Measurements from ENCODE around the gene ITGA11. TPM values are rescaled to one million over a fixed set of nuclear protein-coding genes. Genes with fewer than 3 reads are reported as not detected.

The ITGA11 gene
- total RNA-seq, 3 donors from 2014 or later (not counting 1 experiment from before 2014, with no cell fraction given) = not detected

- no peak for ATAC-seq
- WGBS (ENCODE audit: insufficient coverage) = 66% methylated on average over 8 of the region's 8 CpGs
- Mint-ChIP-seq H3K4me3 (no peak overlapping the region), H3K27ac (no peak overlapping the region), H3K36me3 (no peaks in the 10 kb centered on the region), H3K9me3 (no peaks in the 10 kb centered on the region), H3K27me3 (ENCODE audit: low read depth in 2 of 2) (peaks cover 0 to 3% of the 10 kb centered on the region in 2 donors), H3K4me1 (no peaks in the 10 kb centered on the region)
- Histone ChIP-seq H3K9me3 (ENCODE audit: control insufficient read depth, insufficient read depth, low read length) (no peaks in the 10 kb centered on the region), H3K27me3 (ENCODE audit: control insufficient read depth, insufficient read depth, low read length) (no peaks in the 10 kb centered on the region), H3K4me1 (ENCODE audit: control insufficient read depth, insufficient read depth, low read length) (no peaks in the 10 kb centered on the region), H3K36me3 (ENCODE audit: control insufficient read depth, insufficient read depth, low read length) (no peaks in the 10 kb centered on the region), H3K4me3 (ENCODE audit: low read length) (no peak overlapping the region), H3K27ac (ENCODE audit: low read length) (no peak overlapping the region)
- TF ChIP-seq CTCF (IDR thresholded peaks at IDR 0.05) = no peak
- intact Hi-C loops (cut with micrococcal nuclease) = no loop called here
- no peak for DNase-seq
Measured at GRCh38 chr15:68379058-68379758, 52.8 kb downstream of the ITGA11 start.

DNA sequence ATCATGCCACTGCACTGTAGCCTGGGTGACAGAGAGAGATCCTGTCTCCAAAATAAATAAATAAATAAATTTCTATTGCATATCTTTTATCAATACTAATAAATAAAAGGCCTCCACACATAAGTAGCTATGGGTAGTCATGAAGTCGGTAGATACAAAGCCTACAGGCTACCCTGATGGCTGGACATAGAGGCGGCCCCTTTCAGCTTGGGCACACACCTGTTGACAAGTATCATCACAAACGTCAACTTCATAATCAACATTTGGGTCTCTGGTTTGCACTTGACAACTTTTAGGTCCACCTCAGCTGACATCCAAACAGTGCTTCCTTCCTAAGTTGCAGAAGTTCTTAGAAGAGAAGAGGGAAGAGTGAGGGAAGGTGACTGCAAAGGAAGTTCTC is 53.4 kb downstream of the ITGA11 start:
- Histone ChIP-seq H3K36me3 (ENCODE audit: control insufficient read depth, insufficient read depth, low read length) (no peaks in the 10 kb centered on the region), H3K4me3 (ENCODE audit: low read length) (no peak overlapping the region), H3K4me1 (ENCODE audit: control insufficient read depth, insufficient read depth, low read length) (no peaks in the 10 kb centered on the region), H3K27me3 (ENCODE audit: control insufficient read depth, insufficient read depth, low read length) (no peaks in the 10 kb centered on the region), H3K9me3 (ENCODE audit: control insufficient read depth, insufficient read depth, low read length) (no peaks in the 10 kb centered on the region), H3K27ac (ENCODE audit: low read length) (no peak overlapping the region)
- no peak for DNase-seq
- H3K36me3 Mint-ChIP-seq = no peaks in the 10 kb centered on the region
- intact Hi-C loops (cut with micrococcal nuclease) = no loop called here
- TF ChIP-seq CTCF (IDR thresholded peaks at IDR 0.05) = no peak
- WGBS (ENCODE audit: insufficient coverage) = 77% methylated on average over 3 of the region's 3 CpGs
- no peaks in the 10 kb centered on the region for H3K9me3 Mint-ChIP-seq
- peaks cover 0 to 2% of the 10 kb centered on the region in 2 donors for H3K27me3 Mint-ChIP-seq (ENCODE audit: low read depth in 2 of 2)
- no peaks in the 10 kb centered on the region for H3K4me1 Mint-ChIP-seq
- H3K27ac Mint-ChIP-seq = no peak overlapping the region
- ATAC-seq = no peak
- H3K4me3 Mint-ChIP-seq = no peak overlapping the region

- 78% methylated on average over 3 of the region's 3 CpGs for WGBS (ENCODE audit: insufficient coverage)
- no peaks in the 10 kb centered on the region for H3K9me3 ChIP-seq (ENCODE audit: control insufficient read depth, insufficient read depth, low read length)
- ATAC-seq (no peak), DNase-seq (no peak)
- no peaks in the 10 kb centered on the region for H3K4me1 ChIP-seq (ENCODE audit: control insufficient read depth, insufficient read depth, low read length)
- no peak overlapping the region for H3K4me3 ChIP-seq (ENCODE audit: low read length)
- Mint-ChIP-seq H3K27me3 (ENCODE audit: low read depth in 2 of 2) (no peaks in the 10 kb centered on the region), H3K27ac (no peak overlapping the region), H3K9me3 (no peaks in the 10 kb centered on the region), H3K36me3 (no peaks in the 10 kb centered on the region), H3K4me1 (no peaks in the 10 kb centered on the region), H3K4me3 (no peak overlapping the region)
- H3K36me3 ChIP-seq (ENCODE audit: control insufficient read depth, insufficient read depth, low read length) = no peaks in the 10 kb centered on the region
- H3K27ac ChIP-seq (ENCODE audit: low read length) = no peak overlapping the region
- intact Hi-C loops (cut with micrococcal nuclease) = no loop called here
- no peak for TF ChIP-seq CTCF (IDR thresholded peaks at IDR 0.05)
- no peaks in the 10 kb centered on the region for H3K27me3 ChIP-seq (ENCODE audit: control insufficient read depth, insufficient read depth, low read length)
Measured at GRCh38 chr15:68377766-68378165, 54.2 kb downstream of the ITGA11 start.

GRCh38 chr15:68376447-68377060 is 55.4 kb downstream of the ITGA11 start:
- Mint-ChIP-seq H3K27me3 (ENCODE audit: low read depth in 2 of 2) (no peaks in the 10 kb centered on the region), H3K27ac (no peak overlapping the region), H3K4me3 (no peak overlapping the region), H3K9me3 (no peaks in the 10 kb centered on the region), H3K36me3 (no peaks in the 10 kb centered on the region), H3K4me1 (no peaks in the 10 kb centered on the region)
- H3K36me3 ChIP-seq (ENCODE audit: control insufficient read depth, insufficient read depth, low read length) = no peaks in the 10 kb centered on the region
- H3K4me3 ChIP-seq (ENCODE audit: low read length) = no peak overlapping the region
- ATAC-seq (no peak), DNase-seq (no peak)
- H3K9me3 ChIP-seq (ENCODE audit: control insufficient read depth, insufficient read depth, low read length) = no peaks in the 10 kb centered on the region
- no peak overlapping the region for H3K27ac ChIP-seq (ENCODE audit: low read length)
- intact Hi-C loops (cut with micrococcal nuclease) = no loop called here
- no peaks in the 10 kb centered on the region for H3K4me1 ChIP-seq (ENCODE audit: control insufficient read depth, insufficient read depth, low read length)
- TF ChIP-seq CTCF (IDR thresholded peaks at IDR 0.05) = no peak
- H3K27me3 ChIP-seq (ENCODE audit: control insufficient read depth, insufficient read depth, low read length) = no peaks in the 10 kb centered on the region

All from natural killer cell (primary cell).